PC-3 (cell line): ENCODE results near the gene ZNF595. TPM values are rescaled to one million over a fixed set of nuclear protein-coding genes. Genes with fewer than 3 reads are reported as not detected.
A peak's percentile ranks its signal among the peaks of the same experiment; 100 is the strongest.

Experiments
- ATAC-seq: fragments of 200-7000 bp; cut with Tn5 transposase; 2 replicates; pipeline ENCODE4 v1.9.1; 2020; ENCODE audit warnings: mild to moderate bottlenecking, moderate library complexity
- BruUV-seq: library from RNA; stranded (reverse); fragments of 400-500 nt; replicated peaks from 2 replicates; lab custom pipeline; 2021; lab: Mats Ljungman, UMichigan
- CTCF ChIA-PET: fragments of 300-600 bp; sonication (Branson Sonifier 250); formaldehyde crosslinking; loops from one replicate; lab custom pipeline; 2022; ENCODE audit warnings: antibody characterized with exemption; lab: Charles Lee
- POLR2A ChIA-PET: fragments of 300-600 bp; sonication (Branson Sonifier 250); formaldehyde crosslinking; loops from one replicate; lab custom pipeline; 2022; ENCODE audit warnings: antibody characterized with exemption; ENCODE audit not compliant: unreplicated experiment; lab: Charles Lee
- DNase-seq: peaks from one replicate; pipeline ENCODE4 v3.0.0-alpha.2; 2015
- H2AFZ ChIP-seq: fragments of 300-600 bp; sonication (generic); 2 replicates; pipeline ENCODE4 v1.6.0; 2016; ENCODE audit warnings: antibody characterized with exemption, low read length
- H3F3A ChIP-seq: fragments of 300-600 bp; sonication (generic); one replicate; pipeline ENCODE4 v1.6.0; 2017; ENCODE audit warnings: antibody characterized with exemption, low read length, control low read depth, mild to moderate bottlenecking; ENCODE audit not compliant: unreplicated experiment
- H3K27ac ChIP-seq: fragments of 300-600 bp; sonication (generic); 2 replicates; pipeline ENCODE4 v1.5.1; 2016; ENCODE audit warnings: mild to moderate bottlenecking, low read length
- H3K27me3 ChIP-seq: fragments of 300-600 bp; sonication (generic); 2 replicates; pipeline ENCODE4 v1.6.1; 2016; ENCODE audit warnings: low read length, mixed read lengths
- H3K36me3 ChIP-seq: fragments of 300-600 bp; sonication (generic); 2 replicates; pipeline ENCODE4 v1.6.1; 2016; ENCODE audit warnings: low read depth, mixed run types, low read length, mixed read lengths
- H3K4me1 ChIP-seq: fragments of 300-600 bp; sonication (generic); 2 replicates; pipeline ENCODE4 v1.5.1; 2016; ENCODE audit warnings: low read length; ENCODE audit not compliant: insufficient read depth
- H3K4me2 ChIP-seq: fragments of 300-600 bp; sonication (generic); 2 replicates; pipeline ENCODE4 v1.6.0; 2016; ENCODE audit warnings: low read length
- H3K4me3 ChIP-seq: fragments of 300-600 bp; sonication (generic); 2 replicates; pipeline ENCODE4 v1.5.1; 2016; ENCODE audit warnings: mild to moderate bottlenecking, low read length, mixed read lengths
- H3K79me2 ChIP-seq: fragments of 300-600 bp; sonication (generic); 2 replicates; pipeline ENCODE4 v1.6.1; 2017; ENCODE audit warnings: low read length, mixed read lengths
- H3K9ac ChIP-seq: fragments of 300-600 bp; sonication (generic); 2 replicates; pipeline ENCODE4 v1.6.0; 2016; ENCODE audit warnings: mild to moderate bottlenecking, low read length
- H3K9me2 ChIP-seq: fragments of 300-600 bp; sonication (generic); replicated peaks from 2 replicates; pipeline ENCODE4 v1.6.1; 2016; ENCODE audit warnings: mixed run types, low read length, mixed read lengths
- H3K9me3 ChIP-seq: fragments of 300-600 bp; sonication (generic); 2 replicates; pipeline ENCODE4 v1.6.1; 2016; ENCODE audit warnings: low read length, mixed read lengths
- H4K20me1 ChIP-seq: fragments of 300-600 bp; sonication (generic); 2 replicates; pipeline ENCODE4 v1.6.1; 2016; ENCODE audit warnings: low read length, mixed read lengths
- CTCF ChIP-seq: fragments of 300-600 bp; sonication (generic); conservative IDR thresholded peaks from 2 replicates; pipeline ENCODE4 v1.5.1; 2017; ENCODE audit warnings: antibody characterized with exemption, low read depth, mild to moderate bottlenecking, low read length
- EZH2 ChIP-seq: fragments of 300-600 bp; sonication (generic); IDR thresholded peaks from one replicate; pipeline ENCODE4 v1.6.1; 2017; ENCODE audit warnings: antibody characterized with exemption, mild to moderate bottlenecking, low read length; ENCODE audit not compliant: unreplicated experiment
- EZH2phosphoT487 ChIP-seq: fragments of 300-600 bp; sonication (generic); IDR thresholded peaks from 2 replicates; pipeline ENCODE4 v1.6.1; 2018; ENCODE audit warnings: mild to moderate bottlenecking, antibody characterized with exemption, low read length, borderline replicate concordance
- intact Hi-C: fragments of 100-400 bp; cut with micrococcal nuclease; formaldehyde crosslinking; loops from 2 replicates; pipeline ENCODE4 v1.9.0; 2023
- total RNA-seq: library from RNA; depleted of rRNA; stranded (reverse); fragments of >200 nt; gene quantifications from 2 replicates; pipeline ENCODE4 v1.2.3, GENCODE V29; 2014; rRNA removed

ZNF595 gene
- total RNA-seq, 1 experiment from 2014 or later = 7.4 TPM

- no peaks in the 10 kb centered on the region for H3K9me2 ChIP-seq
- H3K4me3 ChIP-seq = peak overlapping the region; percentile 77
- ATAC-seq = no peak
- intact Hi-C loops = no loop called here
- peak overlapping the region; percentile 78; the same call in 1 of the 2 replicates for H3K4me2 ChIP-seq
- peaks cover 15% of the 10 kb centered on the region; the same call in 1 of the 2 replicates for H3K9me3 ChIP-seq
- no peak for TF ChIP-seq EZH2
- TF ChIP-seq CTCF = no peak
- no peak for TF ChIP-seq EZH2phosphoT487
- no peak overlapping the region for H3K27ac ChIP-seq
- DNase-seq = no peak
- H4K20me1 ChIP-seq = no peaks in the 10 kb centered on the region
- no peaks in the 10 kb centered on the region for H3K27me3 ChIP-seq
- CTCF ChIA-PET = no interaction called here
- H3K9ac ChIP-seq = no peak overlapping the region
- H3F3A ChIP-seq = no peaks in the 10 kb centered on the region
- peaks cover 28% of the 10 kb centered on the region for H3K79me2 ChIP-seq
- H3K4me1 ChIP-seq = no peaks in the 10 kb centered on the region
- peaks cover 53% of the 10 kb centered on the region for H3K36me3 ChIP-seq
- POLR2A ChIA-PET = no interaction called here
- no TSS peak for BruUV-seq
- no peak overlapping the region for H2AFZ ChIP-seq
Measured at GRCh38 chr4:125833-126232, 72.7 kb downstream of the ZNF595 start.

- no peaks in the 10 kb centered on the region for H3F3A ChIP-seq
- no peak overlapping the region for H3K9ac ChIP-seq
- H3K4me2 ChIP-seq = no peak overlapping the region
- no peaks in the 10 kb centered on the region for H3K9me2 ChIP-seq
- DNase-seq = no peak
- TF ChIP-seq EZH2phosphoT487 (no peak), CTCF (no peak), EZH2 (no peak)
- no peaks in the 10 kb centered on the region for H3K4me1 ChIP-seq
- intact Hi-C loops = no loop called here
- H3K4me3 ChIP-seq = no peak overlapping the region
- no peak overlapping the region for H3K27ac ChIP-seq
- peaks cover 35% of the 10 kb centered on the region for H3K9me3 ChIP-seq
- ATAC-seq = no peak
- H3K79me2 ChIP-seq = no peaks in the 10 kb centered on the region
- no peaks in the 10 kb centered on the region for H3K27me3 ChIP-seq
- peaks cover 80% of the 10 kb centered on the region for H3K36me3 ChIP-seq
- ChIA-PET CTCF (no interaction called here), POLR2A (no interaction called here)
- H2AFZ ChIP-seq = no peak overlapping the region
- BruUV-seq = no TSS peak
- H4K20me1 ChIP-seq = no peaks in the 10 kb centered on the region
Measured at GRCh38 chr4:132483-132882, 79.4 kb downstream of the ZNF595 start.

Other genes starting within 250 kb of the ZNF595 start
- gene ZNF718, start 71.2 kb downstream of the ZNF595 start, total RNA-seq = 3.2 and 3.8 TPM in 2 replicates